ENCODE measurements around the gene PTPN9. TPM values are rescaled to one million over a fixed set of nuclear protein-coding genes. Genes with fewer than 3 reads are reported as not detected.
"Not testable (repeated sequence)": the region's sequence is repeated elsewhere in the genome, so short reads cannot be mapped to it uniquely, and the experiment has no call there.

Gene PTPN9
- total RNA-seq, 6 donors from 2014 or later: 8.4 to 32.9 (median 22.7) TPM

DNA sequence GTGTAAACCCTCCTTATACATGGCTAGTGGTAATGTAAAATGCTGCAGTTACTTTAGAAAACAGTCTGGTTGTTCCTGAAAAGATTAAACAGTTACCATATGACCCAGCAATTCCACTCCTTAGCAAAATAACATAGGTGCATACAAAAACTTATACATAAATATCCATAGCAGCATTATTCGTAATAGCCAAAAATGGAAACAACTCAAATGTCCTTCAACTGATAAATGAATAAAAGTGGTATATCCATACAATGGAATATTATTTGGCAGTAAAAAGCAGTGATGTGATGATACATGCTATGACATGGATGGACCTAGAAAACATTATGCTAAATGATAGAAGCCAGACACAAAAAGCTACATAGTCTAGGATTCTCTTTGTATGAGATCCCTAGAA lies 96.0 kb downstream of the PTPN9 start:
- H3K27ac ChIP-seq: no peak overlapping the region
- H3K4me3 ChIP-seq: no peak overlapping the region
- TF ChIP-seq POLR2A (IDR thresholded peaks at IDR 0.05) (no peak), CTCF (IDR thresholded peaks at IDR 0.05) (no peak), POLR2AphosphoS5 (IDR thresholded peaks at IDR 0.05) (no peak), EP300 (IDR thresholded peaks at IDR 0.05) (no peak)
- ATAC-seq (ENCODE audit: low FRiP score in 2 of 2): no peak
- DNase-seq: no peak
- H3K4me1 ChIP-seq: peaks cover 0 to 4% (median 0%) of the 10 kb centered on the region in 4 donors
- H3K36me3 ChIP-seq: peaks cover 8 to 33% (median 18%) of the 10 kb centered on the region in 4 donors
- H3K9me3 ChIP-seq: no peaks in the 10 kb centered on the region
- 100% methylated on average over 1 of the region's 1 CpG for WGBS, 2 donors
- no peaks in the 10 kb centered on the region for H3K27me3 ChIP-seq

GRCh38 chr15:75480463-75480862 lies 98.7 kb downstream of the PTPN9 start:
- peaks cover 5 to 31% (median 18%) of the 10 kb centered on the region in 4 donors for H3K36me3 ChIP-seq
- not testable (repeated sequence) for H3K4me3 ChIP-seq; ATAC-seq (ENCODE audit: low FRiP score in 2 of 2); H3K27me3 ChIP-seq; H3K27ac ChIP-seq; H3K9me3 ChIP-seq; H3K4me1 ChIP-seq
- 89 to 99% methylated on average over 5 to 23 of the region's 54 CpGs for WGBS, 2 donors
- DNase-seq: peak in 1 of 2 donors; percentile 54

- ATAC-seq (ENCODE audit: low FRiP score in 2 of 2): no peak
- DNase-seq: no peak
- WGBS, 2 donors: 86 to 89% methylated on average over 2 of the region's 2 CpGs
- Histone ChIP-seq H3K27ac (no peak overlapping the region), H3K4me3 (no peak overlapping the region), H3K27me3 (no peaks in the 10 kb centered on the region), H3K36me3 (peaks cover 5 to 39% (median 20%) of the 10 kb centered on the region in 4 donors), H3K9me3 (no peaks in the 10 kb centered on the region), H3K4me1 (peaks cover 0 to 4% (median 0%) of the 10 kb centered on the region in 4 donors)
- TF ChIP-seq CTCF (IDR thresholded peaks at IDR 0.05): no peak
- no peak for TF ChIP-seq EP300 (IDR thresholded peaks at IDR 0.05)
- TF ChIP-seq POLR2A (IDR thresholded peaks at IDR 0.05): no peak
- TF ChIP-seq POLR2AphosphoS5 (IDR thresholded peaks at IDR 0.05): no peak
Measured at GRCh38 chr15:75479670-75480069, 99.4 kb downstream of the PTPN9 start.

DNA sequence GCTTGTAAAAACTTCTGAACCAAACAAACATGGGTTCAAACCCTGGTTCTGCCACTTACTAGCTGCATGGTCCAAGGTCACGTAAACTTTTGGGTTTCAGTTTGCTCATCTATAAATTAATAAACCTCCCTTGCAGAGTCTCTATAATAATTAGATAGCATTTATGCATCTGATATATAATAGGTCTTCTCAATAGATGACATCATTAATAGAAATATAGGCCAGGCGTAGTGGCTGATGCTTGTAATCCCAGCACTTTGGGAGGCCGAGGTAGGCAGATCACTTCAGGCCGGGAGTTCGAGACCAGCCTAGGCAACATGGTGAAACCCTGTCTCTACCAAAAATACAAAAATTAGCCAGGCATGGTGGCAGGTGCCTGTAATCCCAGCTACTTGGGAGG lies 102.0 kb downstream of the PTPN9 start:
- H3K36me3 ChIP-seq: peaks cover 5 to 61% (median 31%) of the 10 kb centered on the region in 4 donors
- DNase-seq; H3K27me3 ChIP-seq; H3K4me3 ChIP-seq; H3K4me1 ChIP-seq; ATAC-seq (ENCODE audit: low FRiP score in 2 of 2); H3K27ac ChIP-seq; H3K9me3 ChIP-seq: not testable (repeated sequence)
- WGBS, 2 donors: 98 to 100% methylated on average over 5 of the region's 5 CpGs

- no peaks in the 10 kb centered on the region for H3K27me3 ChIP-seq
- TF ChIP-seq POLR2A (IDR thresholded peaks at IDR 0.05) (no peak), CTCF (IDR thresholded peaks at IDR 0.05) (no peak), EP300 (IDR thresholded peaks at IDR 0.05) (no peak), POLR2AphosphoS5 (IDR thresholded peaks at IDR 0.05) (no peak)
- no peaks in the 10 kb centered on the region for H3K9me3 ChIP-seq
- no peak for ATAC-seq (ENCODE audit: low FRiP score in 2 of 2)
- no peak overlapping the region for H3K27ac ChIP-seq
- H3K4me3 ChIP-seq: no peak overlapping the region
- no peaks in the 10 kb centered on the region for H3K4me1 ChIP-seq
- peaks cover 3 to 78% (median 57%) of the 10 kb centered on the region in 4 donors for H3K36me3 ChIP-seq
- 80 to 85% methylated on average over 2 of the region's 2 CpGs for WGBS, 2 donors
- DNase-seq: no peak
Measured at GRCh38 chr15:75468913-75469598, 110.1 kb downstream of the PTPN9 start.

- Histone ChIP-seq H3K9me3 (no peaks in the 10 kb centered on the region), H3K4me3 (no peak overlapping the region), H3K27me3 (no peaks in the 10 kb centered on the region), H3K4me1 (peaks cover 6 to 15% (median 9%) of the 10 kb centered on the region in 4 donors), H3K27ac (no peak overlapping the region), H3K36me3 (no peaks in the 10 kb centered on the region)
- ATAC-seq (ENCODE audit: low FRiP score in 2 of 2): no peak
- WGBS, 2 donors: 90 to 100% methylated on average over 4 of the region's 4 CpGs
- no peak for DNase-seq
- TF ChIP-seq EP300 (IDR thresholded peaks at IDR 0.05) (no peak), POLR2AphosphoS5 (IDR thresholded peaks at IDR 0.05) (no peak), POLR2A (IDR thresholded peaks at IDR 0.05) (no peak), CTCF (IDR thresholded peaks at IDR 0.05) (no peak)
Measured at GRCh38 chr15:75460646-75461045, 118.5 kb downstream of the PTPN9 start.
